ENCODE results near the gene GAPT.

The GAPT gene

GRCh38 chr5:58462154-58462553, 29.1 kb upstream of the GAPT start:
- peak; percentile 61 for DNase-seq

DNA sequence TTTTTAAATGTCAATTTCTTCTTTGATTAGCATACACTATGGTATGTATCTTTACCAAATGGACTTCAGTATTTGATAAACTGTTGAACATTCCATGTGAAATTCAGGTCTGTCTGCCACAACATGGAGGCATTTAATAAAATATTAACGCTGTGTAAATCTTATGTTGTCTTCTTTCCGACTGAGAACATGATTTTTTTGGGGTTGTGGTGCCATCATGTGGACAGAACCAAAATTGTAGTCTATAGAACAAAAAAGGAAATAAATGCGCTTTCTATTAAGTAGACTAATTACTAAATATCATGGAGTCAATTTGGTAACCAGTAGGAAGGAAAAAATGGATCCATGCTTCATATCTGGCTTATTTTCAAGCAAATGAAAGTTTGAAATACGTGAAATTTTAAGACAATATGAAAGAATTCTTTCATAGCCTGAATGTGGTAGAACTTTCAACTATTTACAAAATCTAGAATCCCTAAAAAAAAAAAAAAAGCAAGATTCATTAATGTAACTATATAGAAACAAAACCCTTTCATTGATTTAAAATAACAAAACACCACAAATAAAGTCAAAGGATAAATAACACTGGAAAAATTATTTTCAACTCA, 28.5 kb upstream of the GAPT start:
- DNase-seq: peak; percentile 5

DNA sequence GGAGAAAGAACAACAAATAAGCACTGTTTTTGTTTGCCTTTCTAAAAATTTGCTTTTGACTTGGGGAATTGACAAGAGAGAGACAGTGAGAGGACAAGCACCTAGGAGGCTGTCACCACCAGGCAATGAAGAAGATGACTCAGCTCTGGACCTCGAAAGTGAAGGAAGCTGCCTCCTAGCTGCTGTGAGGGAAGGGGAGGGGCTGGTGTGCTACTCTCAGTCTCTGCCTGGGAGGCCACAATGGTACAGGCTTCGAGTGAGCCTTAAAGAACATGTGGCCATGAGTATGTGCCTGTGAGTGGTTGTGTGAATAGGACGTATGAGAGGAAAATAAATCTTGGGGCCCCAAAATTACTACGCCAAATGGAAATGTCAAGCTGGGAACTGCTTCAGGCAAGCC, 24.3 kb upstream of the GAPT start:
- DNase-seq: no peak

- DNase-seq: no peak
Measured at GRCh38 chr5:58469896-58470295, 21.3 kb upstream of the GAPT start.

GRCh38 chr5:58475404-58475803, 15.8 kb upstream of the GAPT start:
- no peak for DNase-seq

DNA sequence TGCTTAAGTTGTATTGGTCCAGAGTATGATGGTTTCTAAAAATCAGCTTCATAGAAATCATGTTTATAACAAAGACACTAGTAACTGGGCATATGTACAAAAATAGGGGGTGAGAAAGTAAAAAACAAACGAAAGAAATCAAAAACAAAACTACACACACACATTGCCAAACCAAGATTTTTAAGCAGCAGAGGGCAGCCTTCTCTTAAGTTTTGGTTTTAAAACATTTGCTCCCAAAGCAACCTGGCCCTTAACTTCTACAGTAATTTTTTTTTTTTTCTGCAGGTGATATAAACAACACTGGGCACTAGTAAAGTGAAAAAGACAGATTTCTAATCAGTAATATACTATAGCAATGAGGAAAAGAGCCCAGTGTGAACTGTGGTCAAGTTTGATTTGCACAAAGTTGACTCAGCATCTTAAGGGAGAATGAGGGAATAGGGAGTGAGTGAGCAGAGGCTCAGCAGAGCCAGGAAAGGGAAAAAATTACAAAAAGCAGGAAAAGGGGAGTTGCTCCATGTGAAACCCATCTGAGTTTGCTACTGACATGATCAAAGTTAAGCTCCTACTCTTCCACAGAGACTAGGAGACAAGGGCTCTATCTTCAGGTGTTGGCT, 13.4 kb upstream of the GAPT start:
- DNase-seq: no peak

DNA sequence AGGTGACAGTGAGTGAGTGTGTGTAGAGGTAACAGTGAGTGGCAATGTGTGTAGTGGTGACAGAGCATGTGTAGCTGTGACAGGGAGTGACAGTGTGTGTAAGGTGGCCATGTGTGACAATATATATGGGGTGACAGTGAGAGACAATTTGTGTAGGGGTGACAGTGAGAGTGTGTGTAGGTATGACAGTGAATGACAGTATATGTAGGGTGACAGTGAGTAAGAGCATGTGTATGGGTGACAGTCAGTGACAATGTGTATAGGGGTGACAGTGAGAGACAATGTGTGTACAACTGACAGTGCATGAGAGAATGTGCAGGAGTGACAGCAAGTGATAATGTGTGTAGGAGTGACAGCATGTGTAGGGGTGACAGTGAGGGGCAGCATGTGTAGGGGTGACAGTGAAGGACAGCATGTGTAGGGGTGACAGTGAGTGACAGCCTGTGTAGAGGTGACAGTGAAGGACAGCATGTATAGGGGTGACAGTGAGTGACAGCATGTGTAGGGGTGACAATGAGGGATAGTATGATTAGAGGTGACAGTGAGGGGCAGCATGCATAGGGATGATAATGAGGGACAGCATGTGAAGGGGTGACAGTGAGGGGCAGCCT, 10.1 kb upstream of the GAPT start:
- no peak for DNase-seq

GRCh38 chr5:58481828-58482227, 9.4 kb upstream of the GAPT start:
- DNase-seq: no peak

- no peak for DNase-seq
Measured at GRCh38 chr5:58482536-58482935, 8.7 kb upstream of the GAPT start.

GRCh38 chr5:58484505-58484904, 6.7 kb upstream of the GAPT start:
- DNase-seq: no peak

DNA sequence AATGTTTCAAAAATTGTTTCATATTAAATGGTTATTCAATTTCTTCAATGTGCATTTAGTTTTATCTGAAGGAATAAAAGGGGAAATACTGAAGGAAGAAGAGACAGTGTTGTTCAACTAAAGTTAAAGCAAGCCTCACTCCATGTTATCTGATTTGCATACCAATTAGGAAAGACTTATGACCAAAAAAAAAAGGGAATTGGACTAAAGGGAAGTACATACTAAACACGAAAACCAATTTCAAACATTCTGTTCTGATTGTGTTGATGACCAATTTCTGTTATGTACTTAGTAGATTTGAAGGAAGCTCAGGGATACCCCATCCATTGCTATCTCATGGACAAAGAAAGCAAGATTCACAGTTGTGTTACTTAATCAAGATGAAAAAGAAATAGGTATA, 4.9 kb upstream of the GAPT start:
- DNase-seq: no peak

GRCh38 chr5:58490402-58491050, 709 bp upstream of the GAPT start:
- DNase-seq: no peak

GRCh38 chr5:58493141-58493540, 1.9 kb downstream of the GAPT start:
- DNase-seq: no peak

GRCh38 chr5:58496488-58496887, 5.3 kb downstream of the GAPT start:
- DNase-seq: no peak

GRCh38 chr5:58497386-58497785, 6.2 kb downstream of the GAPT start:
- no peak for DNase-seq

DNA sequence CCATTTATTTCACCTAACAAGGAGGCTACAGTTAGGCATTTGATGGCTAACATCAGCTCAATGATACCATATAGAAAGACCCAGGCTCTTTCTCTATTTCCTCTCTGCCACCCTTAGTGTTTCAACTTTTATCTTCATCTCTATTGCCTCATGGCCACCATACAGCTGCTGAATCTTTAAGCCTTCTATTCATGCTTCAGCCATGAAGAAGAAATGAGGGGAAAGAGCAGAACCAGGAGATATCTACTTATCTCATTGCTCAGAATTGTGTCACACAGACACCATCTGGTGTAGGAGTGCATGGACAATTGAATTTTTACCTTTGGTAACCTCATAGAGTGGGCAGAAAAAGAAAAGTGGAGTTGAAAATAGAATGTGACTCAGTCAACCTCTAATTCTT, 6.7 kb downstream of the GAPT start:
- DNase-seq: no peak

DNA sequence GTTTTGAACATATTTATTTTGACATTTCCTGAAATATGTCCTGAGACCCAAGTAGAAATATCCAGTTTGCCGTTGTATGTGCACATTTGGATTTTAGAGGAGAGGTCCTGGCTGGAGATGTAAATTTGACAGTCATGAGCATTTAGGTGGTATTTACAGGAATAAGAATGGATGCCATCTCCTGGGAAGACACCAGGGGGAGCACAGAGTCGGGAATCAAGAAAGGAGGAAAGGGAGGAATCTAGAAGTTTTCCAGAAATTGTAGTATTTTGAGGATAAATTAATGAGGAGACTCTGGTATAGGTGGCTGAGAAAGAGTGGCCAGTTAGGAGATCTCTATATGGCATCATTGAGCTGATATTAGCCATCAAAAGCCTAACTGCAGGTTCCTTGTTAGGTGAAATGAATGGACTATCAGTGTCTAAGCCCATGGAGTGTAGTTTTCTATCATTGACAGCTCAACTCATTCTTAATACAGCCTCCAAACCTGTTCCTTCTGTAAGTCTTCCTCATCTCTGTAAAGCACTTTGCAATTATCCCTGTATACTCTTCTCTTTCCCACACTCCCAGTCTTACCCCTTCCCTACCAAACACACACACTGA, 7.2 kb downstream of the GAPT start:
- DNase-seq: no peak

GRCh38 chr5:58499231-58499630, 8.0 kb downstream of the GAPT start:
- no peak for DNase-seq

- DNase-seq: no peak
Measured at GRCh38 chr5:58499941-58500340, 8.7 kb downstream of the GAPT start.

- DNase-seq: no peak
Measured at GRCh38 chr5:58501778-58502417, 10.7 kb downstream of the GAPT start.

GRCh38 chr5:58503390-58504046, 12.3 kb downstream of the GAPT start:
- no peak for DNase-seq

DNA sequence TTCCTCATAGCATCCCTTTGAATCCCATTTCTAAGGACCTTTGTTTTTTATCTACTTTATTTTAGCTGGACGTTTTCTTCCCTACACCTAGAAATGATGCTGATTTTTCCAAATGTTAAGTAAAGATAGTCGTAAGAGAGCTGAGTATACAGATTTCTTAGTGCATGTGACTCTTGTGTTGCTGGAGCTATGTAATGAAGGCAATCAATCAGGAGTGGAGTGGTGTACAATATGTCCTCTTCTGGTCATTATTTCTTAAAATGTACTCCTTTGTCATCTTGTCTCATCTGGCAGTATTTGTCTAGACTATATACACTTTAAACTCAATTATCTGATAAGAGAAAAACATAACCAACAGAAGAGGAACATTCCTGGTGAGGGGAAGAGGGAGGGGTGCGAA, 13.5 kb downstream of the GAPT start:
- DNase-seq: no peak

GRCh38 chr5:58505502-58505901, 14.3 kb downstream of the GAPT start:
- peak; percentile 32 for DNase-seq
